HUES6 (cell line): ENCODE data around the gene NFKBIA.
"Not testable (repeated sequence)": the region's sequence is repeated elsewhere in the genome, so short reads cannot be mapped to it uniquely, and the experiment has no call there.

Experiments
- H3K27ac ChIP-seq: 2 replicates; pipeline ENCODE4 v1.7.0; 2013; ENCODE audit warnings: low read depth, mild to moderate bottlenecking, low read length, inconsistent platforms
- H3K27me3 ChIP-seq: 2 replicates; pipeline ENCODE4 v1.6.1; 2013; ENCODE audit warnings: low read length; ENCODE audit not compliant: control insufficient read depth, insufficient read depth
- H3K36me3 ChIP-seq: 2 replicates; pipeline ENCODE4 v1.6.1; 2013; ENCODE audit warnings: low read length; ENCODE audit not compliant: control insufficient read depth, insufficient read depth
- H3K4me1 ChIP-seq: 2 replicates; pipeline ENCODE4 v1.6.1; 2013; ENCODE audit warnings: low read length; ENCODE audit not compliant: control insufficient read depth, insufficient read depth
- H3K4me3 ChIP-seq: 2 replicates; pipeline ENCODE4 v1.5.1; 2013; ENCODE audit warnings: low read depth, low read length
- H3K9ac ChIP-seq: one replicate; pipeline ENCODE4 v1.6.1; 2013; ENCODE audit warnings: mild to moderate bottlenecking, low read length
- H3K9me3 ChIP-seq: 2 replicates; pipeline ENCODE4 v1.6.1; 2013; ENCODE audit warnings: low read depth, low read length; ENCODE audit not compliant: control insufficient read depth, insufficient read depth

The NFKBIA gene, protein sequence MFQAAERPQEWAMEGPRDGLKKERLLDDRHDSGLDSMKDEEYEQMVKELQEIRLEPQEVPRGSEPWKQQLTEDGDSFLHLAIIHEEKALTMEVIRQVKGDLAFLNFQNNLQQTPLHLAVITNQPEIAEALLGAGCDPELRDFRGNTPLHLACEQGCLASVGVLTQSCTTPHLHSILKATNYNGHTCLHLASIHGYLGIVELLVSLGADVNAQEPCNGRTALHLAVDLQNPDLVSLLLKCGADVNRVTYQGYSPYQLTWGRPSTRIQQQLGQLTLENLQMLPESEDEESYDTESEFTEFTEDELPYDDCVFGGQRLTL

GRCh38 chr14:35404449-35405303, at the start of gene NFKBIA:
NFKBIA (minus strand) TSS chr14:35404749; CDS start chr14:35404644, 105 bp downstream.
- H3K4me1 ChIP-seq: peaks cover 38% of the 10 kb centered on the region
- H3K4me3 ChIP-seq: peak within 1 kb of the TSS; percentile 98
- peak within 1 kb of the TSS; percentile 99 for H3K9ac ChIP-seq

GRCh38 chr14:35446450-35446849, 41.9 kb upstream of the NFKBIA start:
- no peak overlapping the region for H3K9ac ChIP-seq
- H3K9me3 ChIP-seq: no peaks in the 10 kb centered on the region
- no peak overlapping the region for H3K27ac ChIP-seq
- no peaks in the 10 kb centered on the region for H3K36me3 ChIP-seq
- H3K27me3 ChIP-seq: no peaks in the 10 kb centered on the region
- H3K4me1 ChIP-seq: no peaks in the 10 kb centered on the region
- no peak overlapping the region for H3K4me3 ChIP-seq

More at GRCh38 chr14:35404449-35405303, at the start of gene NFKBIA:
- peaks cover 38% of the 10 kb centered on the region for H3K36me3 ChIP-seq
- H3K27me3 ChIP-seq: no peaks in the 10 kb centered on the region
- no peaks in the 10 kb centered on the region for H3K9me3 ChIP-seq
- peak within 1 kb of the TSS; percentile 99 for H3K27ac ChIP-seq

- Histone ChIP-seq H3K9ac (no peak overlapping the region), H3K36me3 (no peaks in the 10 kb centered on the region), H3K4me1 (no peaks in the 10 kb centered on the region), H3K27me3 (no peaks in the 10 kb centered on the region), H3K9me3 (no peaks in the 10 kb centered on the region), H3K27ac (no peak overlapping the region), H3K4me3 (no peak overlapping the region)
These were observed 39.6 kb upstream of the NFKBIA start for GRCh38 chr14:35444104-35444503.

GRCh38 chr14:35441160-35441559, 36.6 kb upstream of the NFKBIA start:
- Histone ChIP-seq H3K4me1 (no peaks in the 10 kb centered on the region), H3K4me3 (no peak overlapping the region), H3K27ac (no peak overlapping the region), H3K9me3 (no peaks in the 10 kb centered on the region), H3K27me3 (no peaks in the 10 kb centered on the region), H3K36me3 (no peaks in the 10 kb centered on the region), H3K9ac (no peak overlapping the region)

DNA sequence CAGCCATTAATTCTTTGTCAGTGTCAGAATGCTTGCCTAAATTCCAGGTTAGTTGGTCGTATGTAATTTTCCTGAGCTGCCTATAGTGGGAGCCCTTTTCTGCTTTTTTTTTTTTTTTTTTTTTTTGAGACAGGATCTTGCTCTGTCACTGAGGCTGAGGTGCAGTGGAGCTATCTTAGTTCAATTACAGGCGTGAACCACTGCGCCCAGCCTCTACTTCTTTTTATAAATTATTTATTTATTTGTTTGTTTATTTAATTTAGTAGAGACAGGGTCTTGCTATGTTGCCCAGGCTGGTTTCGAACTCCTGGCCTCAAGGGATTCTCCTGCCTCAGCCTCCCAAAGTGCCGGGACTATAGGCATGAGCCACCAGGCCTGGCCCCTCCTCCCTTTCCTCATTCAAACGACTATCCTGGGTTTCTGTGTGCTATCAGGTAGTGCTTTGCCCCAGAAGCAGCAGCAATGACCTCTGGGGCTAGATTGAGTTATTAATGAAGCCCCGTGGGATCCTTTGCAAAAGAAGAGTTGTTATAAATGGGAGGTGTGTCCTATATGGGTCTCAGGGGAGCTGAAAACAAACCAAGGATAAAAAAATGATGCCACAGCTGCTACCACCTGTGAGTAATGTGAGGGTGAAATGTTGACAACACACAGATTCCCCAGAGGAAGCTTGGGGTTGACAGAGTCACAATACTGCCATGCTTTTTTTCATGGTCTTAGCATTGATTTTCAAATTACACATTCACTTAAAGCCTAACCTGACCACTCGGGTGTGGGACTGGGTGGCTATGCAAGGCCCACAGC, 34.6 kb upstream of the NFKBIA start:
- no peaks in the 10 kb centered on the region for H3K36me3 ChIP-seq
- no peak overlapping the region for H3K27ac ChIP-seq
- H3K4me3 ChIP-seq: no peak overlapping the region
- no peak overlapping the region for H3K9ac ChIP-seq
- H3K9me3 ChIP-seq: peaks cover 6% of the 10 kb centered on the region; the same call in 1 of the 2 replicates
- no peaks in the 10 kb centered on the region for H3K4me1 ChIP-seq
- no peaks in the 10 kb centered on the region for H3K27me3 ChIP-seq

DNA sequence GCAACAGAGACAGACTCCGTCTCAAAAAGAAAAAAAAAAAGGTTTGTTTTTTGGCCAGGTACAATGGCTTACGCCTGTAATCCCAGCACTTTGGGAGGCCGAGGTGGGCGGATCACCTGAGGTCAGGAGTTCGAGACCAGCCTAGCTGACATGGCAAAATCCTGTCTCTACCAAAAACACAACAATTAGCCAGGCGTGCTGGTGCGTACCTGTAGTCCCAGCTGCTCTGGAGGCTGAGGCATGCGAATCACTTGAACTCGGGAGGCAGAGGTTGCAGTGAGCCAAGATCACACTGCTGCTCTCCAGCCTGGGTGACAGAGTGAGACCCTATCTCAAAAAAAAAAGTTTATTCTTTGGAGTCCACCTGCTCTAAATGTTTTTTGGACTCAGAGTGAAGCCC, 33.9 kb upstream of the NFKBIA start:
- not testable (repeated sequence) for H3K4me1 ChIP-seq, H3K27me3 ChIP-seq, H3K9ac ChIP-seq, H3K9me3 ChIP-seq, H3K27ac ChIP-seq, H3K36me3 ChIP-seq, H3K4me3 ChIP-seq

DNA sequence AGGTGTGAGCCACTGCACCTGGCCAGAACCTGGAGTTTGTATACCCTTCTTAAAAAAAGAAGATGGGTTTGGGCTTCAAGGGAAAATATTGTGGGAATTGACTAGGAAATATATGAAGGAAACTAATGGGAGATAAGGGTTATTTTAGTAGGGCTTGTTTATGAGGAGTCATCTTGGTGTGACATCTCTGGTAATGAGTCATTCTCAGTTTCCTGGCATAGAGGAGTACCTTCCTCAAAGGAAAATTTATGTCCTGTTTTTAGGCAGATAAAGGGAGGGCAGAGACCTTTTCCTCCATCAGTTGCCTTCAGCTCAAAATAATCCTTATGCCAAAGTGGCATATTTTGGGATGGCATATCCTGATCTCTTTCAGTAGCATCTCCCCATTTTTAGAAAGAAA, 30.6 kb upstream of the NFKBIA start:
- no peaks in the 10 kb centered on the region for H3K36me3 ChIP-seq
- H3K9ac ChIP-seq: no peak overlapping the region
- no peak overlapping the region for H3K27ac ChIP-seq
- H3K4me1 ChIP-seq: no peaks in the 10 kb centered on the region
- peaks cover 6% of the 10 kb centered on the region; the same call in 1 of the 2 replicates for H3K9me3 ChIP-seq
- no peak overlapping the region for H3K4me3 ChIP-seq
- no peaks in the 10 kb centered on the region for H3K27me3 ChIP-seq

GRCh38 chr14:35433826-35434225, 29.3 kb upstream of the NFKBIA start:
- no peaks in the 10 kb centered on the region for H3K27me3 ChIP-seq
- H3K36me3 ChIP-seq: no peaks in the 10 kb centered on the region
- no peak overlapping the region for H3K4me3 ChIP-seq
- no peak overlapping the region for H3K9ac ChIP-seq
- no peak overlapping the region for H3K27ac ChIP-seq
- H3K9me3 ChIP-seq: peaks cover 6% of the 10 kb centered on the region; the same call in 1 of the 2 replicates
- H3K4me1 ChIP-seq: no peaks in the 10 kb centered on the region

DNA sequence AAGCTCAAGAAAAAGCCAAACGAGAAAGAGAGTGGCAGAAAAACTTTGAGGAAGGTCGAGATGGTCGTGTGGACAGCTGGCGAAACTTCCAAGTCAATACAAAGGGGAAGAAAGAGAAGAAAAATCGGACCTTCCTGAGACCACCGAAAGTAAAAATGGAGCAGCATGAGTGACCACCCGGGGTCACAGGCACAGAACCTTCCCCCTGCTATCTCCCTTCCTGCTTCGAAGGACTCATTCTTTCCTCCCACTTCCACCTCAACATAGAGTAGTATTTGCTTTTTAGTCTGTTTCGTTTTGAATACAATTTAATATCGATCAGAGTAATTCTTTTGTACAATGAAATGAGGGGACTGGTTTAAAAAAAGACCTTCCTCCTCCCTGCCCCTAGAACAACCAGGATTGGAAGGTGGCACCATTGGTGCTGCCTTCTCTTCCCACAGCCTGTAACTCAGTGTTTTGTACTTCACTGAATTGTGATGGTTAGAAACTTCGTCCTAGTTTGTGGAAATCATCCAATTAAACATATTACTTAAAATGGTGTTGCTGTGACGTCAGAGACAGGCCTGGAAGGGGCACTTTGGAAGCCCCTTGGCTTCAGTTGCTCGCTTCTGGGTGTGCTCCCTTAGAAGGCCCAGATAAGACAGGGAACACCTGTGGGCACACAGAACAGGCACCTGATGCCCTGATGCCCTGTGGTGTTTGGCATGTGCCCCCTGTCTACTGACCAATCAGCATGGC, 26.1 kb upstream of the NFKBIA start:
- Histone ChIP-seq H3K9me3 (peaks cover 6% of the 10 kb centered on the region; the same call in 1 of the 2 replicates), H3K36me3 (no peaks in the 10 kb centered on the region), H3K4me3 (no peak overlapping the region), H3K27ac (no peak overlapping the region), H3K9ac (no peak overlapping the region), H3K27me3 (no peaks in the 10 kb centered on the region), H3K4me1 (no peaks in the 10 kb centered on the region)

DNA sequence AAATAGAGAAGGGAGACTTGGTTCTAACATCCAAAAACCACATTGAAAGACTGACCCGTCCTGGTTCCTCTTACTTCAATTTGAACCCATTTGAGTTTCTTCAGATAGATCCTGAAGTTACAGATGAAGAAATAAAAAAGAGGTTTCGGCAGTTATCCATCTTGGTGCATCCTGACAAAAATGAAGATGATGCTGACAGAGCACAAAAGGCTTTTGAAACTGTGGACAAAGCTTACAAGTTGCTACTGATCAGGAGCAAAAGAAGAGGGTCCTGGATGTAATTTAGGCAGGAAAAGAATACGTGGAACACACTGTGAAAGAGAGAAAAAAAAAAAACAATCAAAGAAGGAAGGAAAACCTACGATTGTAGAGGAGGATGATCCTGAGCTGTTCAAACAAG, 25.4 kb upstream of the NFKBIA start:
- no peak overlapping the region for H3K27ac ChIP-seq
- no peaks in the 10 kb centered on the region for H3K4me1 ChIP-seq
- no peaks in the 10 kb centered on the region for H3K27me3 ChIP-seq
- H3K36me3 ChIP-seq: no peaks in the 10 kb centered on the region
- no peak overlapping the region for H3K4me3 ChIP-seq
- H3K9me3 ChIP-seq: 0 out of 2 replicates have a peak, but pooled peaks cover 1% of the 10 kb centered on the region
- no peak overlapping the region for H3K9ac ChIP-seq
